Adrenal gland (tissue), 12 donors: Measurements from ENCODE around the gene NEDD8. TPM values are rescaled to one million over a fixed set of nuclear protein-coding genes. Genes with fewer than 3 reads are reported as not detected.

Experiments
- DNase-seq, 7 donors: peaks; one replicate each; pipeline ENCODE4 v3.0.0-alpha.2; 2019 to 2020
- H3K27ac ChIP-seq, 5 donors: fragments of 200-600 bp; sonication (generic) in 4 of 5; 1 replicate in 3 of 5; 2 replicates in 2 of 5; pipeline versions ENCODE4 v1.5.1 to v1.8.0; 2016 to 2020; ENCODE audit warnings: mild to moderate bottlenecking in 1 of 5
- H3K27me3 ChIP-seq: fragments of 200-600 bp; 2 replicates; pipeline ENCODE4 v1.8.0; 2021
- H3K36me3 ChIP-seq, 2 donors: fragments of 200-600 bp; replicated peaks in 1 of 2; 1 replicate in 1 of 2; 2 replicates in 1 of 2; pipeline versions ENCODE4 v1.5.1 to v1.8.0; 2018 to 2022
- H3K4me1 ChIP-seq, 2 donors: fragments of 200-600 bp; replicated peaks in 1 of 2; 1 replicate in 1 of 2; 2 replicates in 1 of 2; pipeline versions ENCODE4 v1.5.1 to v1.8.0; 2018 to 2021
- H3K4me3 ChIP-seq, 4 donors: fragments of 200-600 bp; sonication (generic) in 3 of 4; one replicate each; pipeline ENCODE4 v1.5.1; 2016 to 2018
- H3K9me3 ChIP-seq, 3 donors: fragments of 200-600 bp; sonication (generic) in 1 of 3; replicated peaks in 1 of 3; 1 replicate in 2 of 3; 2 replicates in 1 of 3; pipeline versions ENCODE4 v1.5.1 to v1.8.0; 2016 to 2021
- CTCF ChIP-seq, 6 experiments: fragments of 450-650 bp in 4 of 6; fragments of 200-600 bp in 2 of 6; sonication (generic) in 1 of 6; IDR thresholded peaks; 1 replicate in 5 of 6; 2 replicates in 1 of 6; pipeline versions ENCODE4 v1.5.1 to v1.8.0; 2016 to 2021; ENCODE audit warnings: antibody characterized with exemption in 6 of 6, mild to moderate bottlenecking in 2 of 6, moderate library complexity in 1 of 6
- POLR2A ChIP-seq, 2 donors: fragments of 450-650 bp; IDR thresholded peaks; one replicate each; pipeline ENCODE4 v1.6.1; 2017; ENCODE audit warnings: antibody characterized with exemption in 2 of 2, mild to moderate bottlenecking in 2 of 2, moderate library complexity in 1 of 2
- WGBS, 4 donors: extraction: QIAGEN DNeasy Blood & Tissue Kit in 2 of 4; methylation state at CpG; one replicate each; pipeline versions ENCODE4 v1.1.5 to v1.1.7; 2013 to 2017; 5-methylcytosine and 5-hydroxymethylcytosine counted together
- intact Hi-C, 2 donors: fragments of 100-400 bp; cut with DNase I; formaldehyde crosslinking; loops; one replicate each; pipeline versions ENCODE4 v1.14.1 to v1.15.0; 2022 to 2023
- polyA plus RNA-seq, 3 donors: library from polyadenylated mRNA; stranded (reverse); fragments of 200-250 nt in 2 of 3; fragments of 350-450 nt in 1 of 3; fragmentation: Illumina TruSeq in 1 of 3; extraction: RNeasy Lipid Tissue Mini Kit (QIAGEN cat#74804) in 1 of 3; gene quantifications; one replicate each; pipeline ENCODE4 v1.2.3, GENCODE V29; 2013 to 2014
- total RNA-seq, 9 donors: library from RNA; depleted of rRNA in 4 of 9; stranded (reverse); fragments of >200 nt in 4 of 9; fragments of 120-200 nt in 1 of 9; fragmentation: NEBNext Ultra II Directional in 1 of 9; extraction: Animal tissue kit (Norgen Biotek cat#: 25700) in 1 of 9; gene quantifications; one replicate each; pipeline versions ENCODE4 v1.1.0 to v1.2.4, GENCODE V29; 2013 to 2023
- donor health status: healthy with polysubstance abuse.
- donor health status: Bipolar disorder and iron deficiency.
- donor health status: DM: yes; HTN: yes; CAD: no.
- donor health status: DM: no; HTN: no; CAD: no.
- donor health status: DM: no; HTN: no; CAD: no.
- donor health status: DM: yes; HTN: yes; CAD: no.

The NEDD8 gene
- total and polyA plus RNA-seq, 12 donors: 136 to 454 (median 216) TPM

GRCh38 chr14:24263848-24264247 lies 31.7 kb upstream of the NEDD8 start:
- no peak overlapping the region for H3K4me3 ChIP-seq
- intact Hi-C loops: no loop called here

GRCh38 chr14:24262821-24263733 lies 30.9 kb upstream of the NEDD8 start, which contains the start of gene TGM1:
Gene TGM1 (minus strand): TSS chr14:24263177. CDS start chr14:24262352, 825 bp downstream.
- Histone ChIP-seq H3K27ac (peak within 1 kb of the TSS in 1 of 5 donors; percentile 66), H3K4me1 (no peaks in the 10 kb centered on the region), H3K27me3 (no peaks in the 10 kb centered on the region), H3K9me3 (no peaks in the 10 kb centered on the region), H3K4me3 (no peak within 1 kb of the TSS), H3K36me3 (peaks cover 0 to 17% of the 10 kb centered on the region in 2 donors)
- no peak for TF ChIP-seq CTCF (IDR thresholded peaks at IDR 0.05)
- TF ChIP-seq POLR2A (IDR thresholded peaks at IDR 0.05): no peak
- 81 to 87% (median 83%) methylated on average over 7 to 14 of the region's 14 CpGs for WGBS, 4 donors
- DNase-seq: no peak
- intact Hi-C loops: no loop called here

More at GRCh38 chr14:24263848-24264247, 31.7 kb upstream of the NEDD8 start:
- TF ChIP-seq CTCF (IDR thresholded peaks at IDR 0.05) (no peak), POLR2A (IDR thresholded peaks at IDR 0.05) (no peak)
- Histone ChIP-seq H3K36me3 (peaks cover 0 to 20% of the 10 kb centered on the region in 2 donors), H3K4me1 (no peaks in the 10 kb centered on the region), H3K9me3 (no peaks in the 10 kb centered on the region), H3K27me3 (no peaks in the 10 kb centered on the region), H3K27ac (peak overlapping the region in 1 of 5 donors; percentile 66)
- DNase-seq: no peak
- 77 to 81% (median 81%) methylated on average over 6 of the region's 6 CpGs for WGBS, 4 donors

- Histone ChIP-seq H3K4me3 (no peak overlapping the region), H3K27me3 (no peaks in the 10 kb centered on the region), H3K9me3 (no peaks in the 10 kb centered on the region), H3K4me1 (no peaks in the 10 kb centered on the region), H3K36me3 (peaks cover 0 to 9% of the 10 kb centered on the region in 2 donors), H3K27ac (no peak overlapping the region)
- no peak for DNase-seq
- WGBS, 4 donors: 91 to 97% (median 93%) methylated on average over 6 to 19 of the region's 19 CpGs; no CpG with 5 or more reads in 1 of the 4 donors
- TF ChIP-seq CTCF (IDR thresholded peaks at IDR 0.05) (no peak), POLR2A (IDR thresholded peaks at IDR 0.05) (no peak)
- intact Hi-C loops: no loop called here
Measured at GRCh38 chr14:24261969-24262327, 29.8 kb upstream of the NEDD8 start.

- Histone ChIP-seq H3K36me3 (peaks cover 0 to 3% of the 10 kb centered on the region in 2 donors), H3K27me3 (no peaks in the 10 kb centered on the region), H3K27ac (no peak overlapping the region), H3K9me3 (no peaks in the 10 kb centered on the region), H3K4me3 (no peak overlapping the region), H3K4me1 (no peaks in the 10 kb centered on the region)
- TF ChIP-seq POLR2A (IDR thresholded peaks at IDR 0.05) (no peak), CTCF (IDR thresholded peaks at IDR 0.05) (no peak)
- 88 to 93% (median 90%) methylated on average over 19 to 20 of the region's 20 CpGs for WGBS, 4 donors
- no peak for DNase-seq
- intact Hi-C loops: no loop called here
Measured at GRCh38 chr14:24261256-24261968, 29.2 kb upstream of the NEDD8 start.
